Stimulated activated CD4-positive, alpha-beta T cell treated with anti-CD3 and anti-CD28 coated beads, Interleukin-2, amount 100 ng/mL, for 4 hours (primary cell): Measurements from ENCODE around the gene SCAPER.
"Not testable (repeated sequence)": the region's sequence is repeated elsewhere in the genome, so short reads cannot be mapped to it uniquely, and the experiment has no call there.

Experiments used
- DNase-seq: peaks from one replicate; pipeline ENCODE4 v3.0.0-alpha.2; 2020; ENCODE audit warnings: low read depth

Gene SCAPER

GRCh38 chr15:76913737-76914136, 8.6 kb upstream of the SCAPER start:
- no peak for DNase-seq

- no peak for DNase-seq
Observed at GRCh38 chr15:76912430-76912829, 7.3 kb upstream of the SCAPER start.

GRCh38 chr15:76905855-76906254, 715 bp upstream of the SCAPER start:
- no peak for DNase-seq

GRCh38 chr15:76904461-76905012, 603 bp downstream of the SCAPER start:
- DNase-seq: no peak

- DNase-seq: no peak
Observed at GRCh38 chr15:76903251-76903681, 1.9 kb downstream of the SCAPER start.

GRCh38 chr15:76901965-76902364, 3.2 kb downstream of the SCAPER start:
- no peak for DNase-seq

GRCh38 chr15:76899931-76900310, 5.2 kb downstream of the SCAPER start:
- DNase-seq: not testable (repeated sequence)

GRCh38 chr15:76899176-76899930, 5.8 kb downstream of the SCAPER start:
- DNase-seq: not testable (repeated sequence)

- DNase-seq: no peak
Observed at GRCh38 chr15:76898102-76898501, 7.0 kb downstream of the SCAPER start.

GRCh38 chr15:76894174-76894573, 11.0 kb downstream of the SCAPER start:
- DNase-seq: no peak

- DNase-seq: not testable (repeated sequence)
Observed at GRCh38 chr15:76892836-76893235, 12.3 kb downstream of the SCAPER start.

GRCh38 chr15:76887280-76888141, 17.6 kb downstream of the SCAPER start:
- not testable (repeated sequence) for DNase-seq

GRCh38 chr15:76885212-76885611, 19.9 kb downstream of the SCAPER start:
- no peak for DNase-seq

GRCh38 chr15:76875911-76876310, 29.2 kb downstream of the SCAPER start:
- DNase-seq: no peak

- not testable (repeated sequence) for DNase-seq
Observed at GRCh38 chr15:76873066-76873465, 32.1 kb downstream of the SCAPER start.

- DNase-seq: no peak
Observed at GRCh38 chr15:76871930-76872329, 33.2 kb downstream of the SCAPER start.

GRCh38 chr15:76868740-76869139, 36.4 kb downstream of the SCAPER start:
- no peak for DNase-seq

GRCh38 chr15:76866716-76867321, 38.3 kb downstream of the SCAPER start:
- no peak for DNase-seq

- no peak for DNase-seq
Observed at GRCh38 chr15:76866008-76866407, 39.1 kb downstream of the SCAPER start.

- no peak for DNase-seq
Observed at GRCh38 chr15:76865548-76865991, 39.6 kb downstream of the SCAPER start.

- no peak for DNase-seq
Observed at GRCh38 chr15:76864586-76864985, 40.6 kb downstream of the SCAPER start.

- no peak for DNase-seq
Observed at GRCh38 chr15:76863693-76864092, 41.4 kb downstream of the SCAPER start.
